GM23338 (cell line): Measurements from ENCODE around the gene TYW5. TPM values are rescaled to one million over a fixed set of nuclear protein-coding genes. Genes with fewer than 3 reads are reported as not detected.

Source experiments
- ATAC-seq: fragments of 200-7000 bp; cut with Tn5 transposase; 3 replicates; pipeline ENCODE4 v1.9.1; 2020
- DNase-seq: peaks from one replicate; pipeline ENCODE4 v3.0.0-alpha.2; 2015; ENCODE audit warnings: low spot score
- H2AFZ ChIP-seq: fragments of 200-600 bp; sonication (generic); 2 replicates; pipeline ENCODE4 v1.8.0; 2016; ENCODE audit warnings: antibody characterized with exemption, mild to moderate bottlenecking, moderate library complexity
- H3F3A ChIP-seq: fragments of 200-600 bp; sonication (generic); replicated peaks from 2 replicates; pipeline ENCODE4 v1.8.0; 2017; ENCODE audit warnings: antibody characterized with exemption, mixed run types, low read depth
- H3K27ac ChIP-seq: fragments of 200-600 bp; sonication (generic); 2 replicates; pipeline ENCODE4 v1.6.1; 2016; ENCODE audit warnings: low read depth
- H3K27me3 ChIP-seq: fragments of 200-600 bp; sonication (generic); 2 replicates; pipeline ENCODE4 v1.8.0; 2016; ENCODE audit warnings: mild to moderate bottlenecking, mixed run types, moderate library complexity; ENCODE audit not compliant: insufficient read depth
- H3K36me3 ChIP-seq: fragments of 200-600 bp; sonication (generic); 2 replicates; pipeline ENCODE4 v1.8.0; 2016; ENCODE audit warnings: mild to moderate bottlenecking; ENCODE audit not compliant: insufficient read depth
- H3K4me1 ChIP-seq: fragments of 200-600 bp; sonication (generic); 2 replicates; pipeline ENCODE4 v1.8.0; 2016; ENCODE audit warnings: mild to moderate bottlenecking, moderate library complexity; ENCODE audit not compliant: insufficient read depth
- H3K4me2 ChIP-seq: fragments of 200-600 bp; sonication (generic); 2 replicates; pipeline ENCODE4 v1.7.1; 2017; ENCODE audit warnings: mixed run types
- H3K4me3 ChIP-seq: fragments of 200-600 bp; sonication (generic); 2 replicates; pipeline ENCODE4 v1.6.1; 2016; ENCODE audit warnings: mixed run types
- H3K79me2 ChIP-seq: fragments of 200-600 bp; sonication (generic); replicated peaks from 2 replicates; pipeline ENCODE4 v1.8.0; 2017; ENCODE audit warnings: mild to moderate bottlenecking; ENCODE audit not compliant: insufficient read depth
- H3K9me2 ChIP-seq: fragments of 200-600 bp; sonication (generic); 2 replicates; pipeline ENCODE4 v1.8.0; 2017; ENCODE audit not compliant: insufficient read depth
- H4K20me1 ChIP-seq: fragments of 200-600 bp; sonication (generic); replicated peaks from 2 replicates; pipeline ENCODE4 v1.8.0; 2017; ENCODE audit warnings: mild to moderate bottlenecking; ENCODE audit not compliant: insufficient read depth
- H3K27ac Mint-ChIP-seq: 2 replicates; pipeline ENCODE4 v1.8.0; 2020; ENCODE audit warnings: inconsistent platforms, mild to moderate bottlenecking, moderate library complexity, mixed read lengths
- H3K27me3 Mint-ChIP-seq: 3 replicates; pipeline ENCODE4 v1.8.0; 2022; ENCODE audit warnings: low read depth, mild to moderate bottlenecking, moderate library complexity, mixed read lengths, inconsistent platforms; ENCODE audit not compliant: insufficient read depth, poor library complexity
- H3K36me3 Mint-ChIP-seq: 3 replicates; pipeline ENCODE4 v1.8.0; 2021; ENCODE audit warnings: low read depth, mild to moderate bottlenecking, inconsistent platforms, moderate library complexity, mixed read lengths
- H3K4me1 Mint-ChIP-seq: 3 replicates; pipeline ENCODE4 v1.8.0; 2020; ENCODE audit warnings: mild to moderate bottlenecking, inconsistent platforms, mixed read lengths
- H3K4me3 Mint-ChIP-seq: 3 replicates; pipeline ENCODE4 v1.8.0; 2021; ENCODE audit warnings: moderate library complexity, mild to moderate bottlenecking, inconsistent platforms, mixed read lengths
- H3K9me3 Mint-ChIP-seq: 3 replicates; pipeline ENCODE4 v1.8.0; 2020; ENCODE audit warnings: moderate library complexity, mild to moderate bottlenecking, inconsistent platforms, mixed read lengths
- CREB1 ChIP-seq: fragments of 250-450 bp; sonication (Bioruptor Pico); IDR thresholded peaks from 2 replicates; pipeline ENCODE4 v1.5.0; 2020; ENCODE audit warnings: low read depth, mild to moderate bottlenecking, moderate library complexity
- CTCF ChIP-seq, 2 experiments: fragments of 200-600 bp in 1 of 2; sonication (generic) in 1 of 2; conservative IDR thresholded peaks; 2 replicates each; pipeline versions ENCODE4 v1.5.1 to v1.6.1; 2016 to 2017; ENCODE audit warnings: antibody characterized with exemption in 2 of 2, low read depth in 2 of 2, mild to moderate bottlenecking in 2 of 2, moderate library complexity in 1 of 2
- ETS1 ChIP-seq: IDR thresholded peaks from 2 replicates; pipeline ENCODE4 v1.6.1; 2016; ENCODE audit warnings: antibody characterized with exemption
- EZH2phosphoT487 ChIP-seq: fragments of 200-600 bp; sonication (generic); IDR thresholded peaks from one replicate; pipeline ENCODE4 v1.8.1; 2018; ENCODE audit warnings: antibody characterized with exemption; ENCODE audit not compliant: unreplicated experiment
- JUNB ChIP-seq: IDR thresholded peaks from one replicate; pipeline ENCODE4 v1.6.1; 2016; ENCODE audit warnings: antibody characterized with exemption; ENCODE audit not compliant: unreplicated experiment
- NANOG ChIP-seq: IDR thresholded peaks from 2 replicates; pipeline ENCODE4 v1.6.1; 2016; ENCODE audit warnings: antibody characterized with exemption, borderline replicate concordance
- REST ChIP-seq: IDR thresholded peaks from one replicate; pipeline ENCODE4 v1.6.1; 2018; ENCODE audit warnings: antibody characterized with exemption; ENCODE audit not compliant: unreplicated experiment
- STAT1 ChIP-seq: IDR thresholded peaks from one replicate; pipeline ENCODE4 v1.6.1; 2016; ENCODE audit warnings: antibody characterized with exemption; ENCODE audit not compliant: unreplicated experiment
- ZNF114 ChIP-seq: fragments of 250-450 bp; sonication (Bioruptor Pico); IDR thresholded peaks from 2 replicates; pipeline ENCODE4 v1.5.0; 2020; ENCODE audit warnings: mild to moderate bottlenecking, moderate library complexity
- polyA plus RNA-seq: library from polyadenylated mRNA; unstranded; fragments of >200 nt; fragmentation: Nextera tagmentation; extraction: Ambion mirVana; gene quantifications from 2 replicates; pipeline ENCODE4 v1.2.1, GENCODE V29; 2016
- total RNA-seq: library from RNA; depleted of rRNA; stranded (reverse); fragments of >200 nt; shearing (Covaris generic); gene quantifications from 2 replicates; pipeline ENCODE4 v1.2.3, GENCODE V29; 2014

TYW5 gene
- total and polyA plus RNA-seq, 2 experiments from 2014 or later, result 12.4 to 19.6 TPM

- H3K4me3 Mint-ChIP-seq, result peak overlapping the region; percentile 99
- peak overlapping the region; percentile 77 for H3K4me3 ChIP-seq
- H3K27ac ChIP-seq, result peak overlapping the region; percentile 99
- H3K27me3 Mint-ChIP-seq, result peaks cover 17% of the 10 kb centered on the region
- H3K36me3 Mint-ChIP-seq, result peaks cover 30% of the 10 kb centered on the region
- H3K4me2 ChIP-seq, result peak overlapping the region; percentile 83
- H3K27ac Mint-ChIP-seq, result peak overlapping the region; percentile 100
- H3K9me3 Mint-ChIP-seq, result no peaks in the 10 kb centered on the region
- no peaks in the 10 kb centered on the region for H3K9me2 ChIP-seq
- peaks cover 14% of the 10 kb centered on the region; the same call in 1 of the 2 replicates for H3K36me3 ChIP-seq
- peaks cover 86% of the 10 kb centered on the region for H3K79me2 ChIP-seq
- peak overlapping the region; percentile 88 for H2AFZ ChIP-seq
- no peaks in the 10 kb centered on the region; the same call in none of the 2 replicates for H4K20me1 ChIP-seq
- TF ChIP-seq ETS1, result no peak
- no peak for TF ChIP-seq EZH2phosphoT487
- no peak for TF ChIP-seq NANOG
- TF ChIP-seq ZNF114 (CRISPR knock-in tag), result no peak
- no peak for TF ChIP-seq JUNB
- no peak for TF ChIP-seq STAT1
- TF ChIP-seq CREB1, result no peak
- peak; percentile 75 for DNase-seq
- H3K4me1 Mint-ChIP-seq, result peaks cover 27% of the 10 kb centered on the region
- no peaks in the 10 kb centered on the region for H3F3A ChIP-seq
- H3K27me3 ChIP-seq, result no peaks in the 10 kb centered on the region
- ATAC-seq, result peak; percentile 69
- H3K4me1 ChIP-seq, result peaks cover 16% of the 10 kb centered on the region
Measured at GRCh38 chr2:199955007-199955338, 318 bp downstream of the TYW5 start.

- Histone ChIP-seq H3K4me2 (no peak overlapping the region), H3K79me2 (peaks cover 76% of the 10 kb centered on the region), H3K27ac (no peak overlapping the region), H3F3A (no peaks in the 10 kb centered on the region), H3K27me3 (no peaks in the 10 kb centered on the region), H4K20me1 (peaks cover 3% of the 10 kb centered on the region), H2AFZ (no peak overlapping the region), H3K36me3 (peaks cover 6% of the 10 kb centered on the region; the same call in 1 of the 2 replicates), H3K9me2 (no peaks in the 10 kb centered on the region), H3K4me3 (no peak overlapping the region), H3K4me1 (peaks cover 6% of the 10 kb centered on the region)
- Mint-ChIP-seq H3K27me3 (peaks cover 13% of the 10 kb centered on the region), H3K36me3 (peaks cover 39% of the 10 kb centered on the region), H3K4me3 (no peak overlapping the region), H3K9me3 (no peaks in the 10 kb centered on the region), H3K4me1 (peaks cover 12% of the 10 kb centered on the region; the same call in 2 of the 3 replicates), H3K27ac (no peak overlapping the region)
- DNase-seq (no peak), ATAC-seq (no peak)
- TF ChIP-seq ETS1 (no peak), CTCF (conservative IDR thresholded peaks at IDR 0.05; ENCODE audit: low read depth in 2 of 2) (no peak), REST (no peak), JUNB (no peak), NANOG (no peak), EZH2phosphoT487 (no peak)
Measured at GRCh38 chr2:199951023-199951422, 4.3 kb downstream of the TYW5 start.
